Astrocyte (in vitro differentiated cells and primary cell): Measurements from ENCODE around the gene MAP3K20. TPM values are rescaled to one million over a fixed set of nuclear protein-coding genes. Genes with fewer than 3 reads are reported as not detected.

Source experiments
- DNase-seq: peaks from one replicate; pipeline ENCODE4 v3.0.0-alpha.2; 2010; ENCODE audit warnings: low read depth
- FAIRE-seq: peaks from 2 replicates; lab custom pipeline; 2011; peaks lifted over from hg19 to GRCh38; lab: Jason Lieb, UNC
- H2AFZ ChIP-seq: 2 replicates; pipeline ENCODE4 v1.6.0; 2012; ENCODE audit warnings: low read depth, low read length, inconsistent platforms
- H3K27ac ChIP-seq: 2 replicates; pipeline ENCODE4 v1.5.1; 2011; ENCODE audit warnings: low read depth, low read length, inconsistent platforms
- H3K27me3 ChIP-seq: 2 replicates; pipeline ENCODE4 v1.6.0; 2011; ENCODE audit warnings: low read length, inconsistent platforms; ENCODE audit not compliant: insufficient read depth
- H3K36me3 ChIP-seq: 2 replicates; pipeline ENCODE4 v1.5.1; 2011; ENCODE audit warnings: low read length, inconsistent platforms; ENCODE audit not compliant: insufficient read depth
- H3K4me1 ChIP-seq: 2 replicates; pipeline ENCODE4 v1.5.1; 2011; ENCODE audit warnings: low read length, inconsistent platforms; ENCODE audit not compliant: insufficient read depth
- H3K4me2 ChIP-seq: 2 replicates; pipeline ENCODE4 v1.6.0; 2012; ENCODE audit warnings: low read length, inconsistent platforms
- H3K4me3 ChIP-seq: 2 replicates; pipeline ENCODE4 v1.5.1; 2011; ENCODE audit warnings: low read depth, mild to moderate bottlenecking, low read length, inconsistent platforms; ENCODE audit not compliant: insufficient read depth
- H3K79me2 ChIP-seq: 2 replicates; pipeline ENCODE4 v1.6.0; 2012; ENCODE audit warnings: mild to moderate bottlenecking, low read length, inconsistent platforms; ENCODE audit not compliant: insufficient read depth
- H3K9ac ChIP-seq: 2 replicates; pipeline ENCODE4 v1.6.0; 2012; ENCODE audit warnings: mild to moderate bottlenecking, low read length, inconsistent platforms
- H3K9me3 ChIP-seq: 2 replicates; pipeline ENCODE4 v1.5.1; 2012; ENCODE audit warnings: low read depth, mild to moderate bottlenecking, low read length, inconsistent platforms; ENCODE audit not compliant: insufficient read depth
- H4K20me1 ChIP-seq: 2 replicates; pipeline ENCODE4 v1.6.0; 2012; ENCODE audit warnings: low read length, inconsistent platforms; ENCODE audit not compliant: insufficient read depth
- H3K27ac Mint-ChIP-seq: one replicate; pipeline ENCODE4 v1.8.0; 2021; ENCODE audit warnings: mild to moderate bottlenecking, mixed read lengths; ENCODE audit not compliant: unreplicated experiment
- H3K27me3 Mint-ChIP-seq: one replicate; pipeline ENCODE4 v1.8.0; 2021; ENCODE audit warnings: low read depth, mixed read lengths; ENCODE audit not compliant: unreplicated experiment
- H3K36me3 Mint-ChIP-seq: one replicate; pipeline ENCODE4 v1.8.0; 2021; ENCODE audit warnings: low read depth, mixed read lengths; ENCODE audit not compliant: unreplicated experiment
- H3K4me1 Mint-ChIP-seq: one replicate; pipeline ENCODE4 v1.8.0; 2021; ENCODE audit warnings: low read depth, mixed read lengths; ENCODE audit not compliant: unreplicated experiment
- H3K4me3 Mint-ChIP-seq: one replicate; pipeline ENCODE4 v1.8.0; 2021; ENCODE audit warnings: mild to moderate bottlenecking, moderate library complexity, mixed read lengths; ENCODE audit not compliant: unreplicated experiment
- H3K9me3 Mint-ChIP-seq: one replicate; pipeline ENCODE4 v1.8.0; 2021; ENCODE audit warnings: mild to moderate bottlenecking, mixed read lengths; ENCODE audit not compliant: unreplicated experiment
- EZH2 ChIP-seq: IDR thresholded peaks from 2 replicates; pipeline ENCODE4 v1.6.1; 2012; ENCODE audit warnings: mild to moderate bottlenecking, low read length, inconsistent platforms; ENCODE audit not compliant: insufficient read depth
- total RNA-seq: library from RNA; stranded (reverse); gene quantifications from 2 replicates; pipeline ENCODE4 v1.2.1, GENCODE V29; 2021
- TF ChIP-seq, protein P1 (sequence below): IDR thresholded peaks from 2 replicates; pipeline ENCODE4 v1.5.1; 2011; ENCODE audit warnings: low read depth, mild to moderate bottlenecking, inconsistent platforms, low read length, moderate library complexity; ENCODE audit not compliant: insufficient read depth

Gene MAP3K20
- total RNA-seq, 1 donor from 2014 or later = 42.4 TPM

DNA sequence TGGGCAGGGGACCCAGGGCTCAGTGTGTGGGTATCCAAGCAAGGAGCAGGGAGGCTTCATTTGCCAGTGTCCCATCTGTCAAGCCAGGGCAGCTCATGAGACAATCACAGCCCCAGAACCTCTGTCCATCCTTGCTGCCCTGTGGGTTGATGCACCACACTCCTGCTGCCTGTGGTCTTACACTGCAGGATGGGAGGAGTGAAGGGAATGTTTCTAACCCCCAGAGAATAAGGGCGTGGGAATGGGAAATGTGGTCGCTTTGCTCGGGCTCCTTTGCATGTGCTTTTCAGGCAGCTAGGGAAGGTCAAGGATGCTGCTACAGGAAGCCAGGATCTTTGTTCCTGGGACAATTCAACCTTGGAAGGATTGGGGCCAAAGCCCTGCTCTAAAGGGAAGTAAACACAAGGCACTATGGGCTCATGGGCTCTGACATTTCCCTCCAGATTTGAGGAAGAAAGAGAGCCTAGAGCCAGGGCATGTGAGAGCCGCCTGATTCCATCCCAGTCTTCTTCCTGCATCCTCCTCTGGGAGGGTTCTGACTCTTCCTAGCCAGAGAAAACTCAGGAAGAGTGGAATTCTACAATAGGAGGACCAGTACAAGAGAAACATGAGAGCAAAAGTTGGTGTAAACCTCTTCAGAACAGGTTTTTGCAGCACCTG, 18.8 kb upstream of the MAP3K20 start:
- Histone ChIP-seq H3K9ac (no peak overlapping the region), H3K36me3 (no peaks in the 10 kb centered on the region), H2AFZ (no peak overlapping the region), H3K79me2 (no peaks in the 10 kb centered on the region), H3K4me1 (no peaks in the 10 kb centered on the region), H4K20me1 (no peaks in the 10 kb centered on the region), H3K4me2 (no peak overlapping the region), H3K27me3 (no peaks in the 10 kb centered on the region), H3K27ac (no peak overlapping the region), H3K4me3 (no peak overlapping the region), H3K9me3 (peaks cover 6% of the 10 kb centered on the region)
- TF ChIP-seq, protein P1, sequence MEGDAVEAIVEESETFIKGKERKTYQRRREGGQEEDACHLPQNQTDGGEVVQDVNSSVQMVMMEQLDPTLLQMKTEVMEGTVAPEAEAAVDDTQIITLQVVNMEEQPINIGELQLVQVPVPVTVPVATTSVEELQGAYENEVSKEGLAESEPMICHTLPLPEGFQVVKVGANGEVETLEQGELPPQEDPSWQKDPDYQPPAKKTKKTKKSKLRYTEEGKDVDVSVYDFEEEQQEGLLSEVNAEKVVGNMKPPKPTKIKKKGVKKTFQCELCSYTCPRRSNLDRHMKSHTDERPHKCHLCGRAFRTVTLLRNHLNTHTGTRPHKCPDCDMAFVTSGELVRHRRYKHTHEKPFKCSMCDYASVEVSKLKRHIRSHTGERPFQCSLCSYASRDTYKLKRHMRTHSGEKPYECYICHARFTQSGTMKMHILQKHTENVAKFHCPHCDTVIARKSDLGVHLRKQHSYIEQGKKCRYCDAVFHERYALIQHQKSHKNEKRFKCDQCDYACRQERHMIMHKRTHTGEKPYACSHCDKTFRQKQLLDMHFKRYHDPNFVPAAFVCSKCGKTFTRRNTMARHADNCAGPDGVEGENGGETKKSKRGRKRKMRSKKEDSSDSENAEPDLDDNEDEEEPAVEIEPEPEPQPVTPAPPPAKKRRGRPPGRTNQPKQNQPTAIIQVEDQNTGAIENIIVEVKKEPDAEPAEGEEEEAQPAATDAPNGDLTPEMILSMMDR = no peak
- TF ChIP-seq EZH2 = no peak
- FAIRE-seq (no peak), DNase-seq (no peak)
- Mint-ChIP-seq H3K4me1 (peaks cover 35% of the 10 kb centered on the region), H3K36me3 (no peaks in the 10 kb centered on the region), H3K27ac (no peak overlapping the region), H3K4me3 (no peak overlapping the region), H3K27me3 (no peaks in the 10 kb centered on the region), H3K9me3 (peaks cover 7% of the 10 kb centered on the region)

DNA sequence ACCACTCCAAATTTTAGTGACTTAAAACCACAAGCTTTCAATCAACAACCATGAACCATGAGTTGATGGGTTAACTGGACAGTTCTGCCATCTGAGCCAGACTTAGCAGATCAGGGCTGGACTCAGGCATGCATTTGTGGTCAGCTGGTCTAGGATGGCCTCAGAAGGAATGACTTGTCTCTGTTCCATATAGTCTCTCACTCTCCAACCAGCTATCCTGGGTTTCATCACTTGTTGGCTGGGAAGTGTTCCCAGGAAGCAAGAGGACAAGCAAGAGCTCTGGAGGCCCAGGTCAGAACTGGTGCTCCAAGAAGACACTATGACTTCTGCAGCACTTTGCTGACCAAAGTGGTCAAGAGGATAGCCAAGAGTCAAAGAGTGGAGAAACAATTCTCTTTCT, 17.5 kb upstream of the MAP3K20 start:
- H3K9me3 Mint-ChIP-seq = peaks cover 7% of the 10 kb centered on the region
- peak overlapping the region; percentile 22 for H3K27ac Mint-ChIP-seq
- no peak for FAIRE-seq
- H3K4me1 Mint-ChIP-seq = peaks cover 32% of the 10 kb centered on the region
- H3K79me2 ChIP-seq = no peaks in the 10 kb centered on the region
- H3K27ac ChIP-seq = no peak overlapping the region
- H3K36me3 Mint-ChIP-seq = no peaks in the 10 kb centered on the region
- H3K9ac ChIP-seq = no peak overlapping the region
- H3K4me1 ChIP-seq = no peaks in the 10 kb centered on the region
- H3K4me3 ChIP-seq = no peak overlapping the region
- no peaks in the 10 kb centered on the region for H3K27me3 ChIP-seq
- no peaks in the 10 kb centered on the region for H3K36me3 ChIP-seq
- no peaks in the 10 kb centered on the region for H4K20me1 ChIP-seq
- H3K9me3 ChIP-seq = peaks cover 6% of the 10 kb centered on the region
- no peak overlapping the region for H3K4me3 Mint-ChIP-seq
- no peak overlapping the region for H2AFZ ChIP-seq
- no peak for DNase-seq
- no peaks in the 10 kb centered on the region for H3K27me3 Mint-ChIP-seq
- H3K4me2 ChIP-seq = no peak overlapping the region
- TF ChIP-seq EZH2 = no peak
- TF ChIP-seq, protein P1 = no peak

DNA sequence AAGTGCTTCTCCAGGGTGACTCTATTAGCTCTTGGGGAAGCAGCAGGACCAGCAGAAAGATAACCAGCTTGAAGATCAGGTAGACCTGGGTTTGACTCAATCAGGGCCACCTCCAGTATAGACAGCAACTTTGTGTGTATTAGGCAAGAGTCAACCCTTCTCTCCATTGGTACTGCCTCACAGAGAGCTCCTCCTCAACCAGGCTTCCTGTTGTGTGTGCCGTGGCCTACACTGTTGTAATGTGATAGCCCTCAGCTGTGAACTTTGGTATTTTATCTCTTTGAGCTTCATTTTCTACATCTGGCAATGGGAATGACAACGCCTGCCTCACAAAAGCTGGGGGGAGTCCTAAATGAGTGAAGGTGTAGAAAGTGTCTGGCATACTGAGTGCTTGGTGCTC, 17.0 kb upstream of the MAP3K20 start:
- FAIRE-seq (no peak), DNase-seq (no peak)
- no peaks in the 10 kb centered on the region for H3K27me3 Mint-ChIP-seq
- peaks cover 26% of the 10 kb centered on the region for H3K4me1 Mint-ChIP-seq
- H3K4me2 ChIP-seq = no peak overlapping the region
- peaks cover 6% of the 10 kb centered on the region for H3K9me3 ChIP-seq
- no peaks in the 10 kb centered on the region for H3K36me3 Mint-ChIP-seq
- no peak for TF ChIP-seq EZH2
- TF ChIP-seq, protein P1 = no peak
- no peak overlapping the region for H3K27ac ChIP-seq
- H3K4me3 ChIP-seq = no peak overlapping the region
- no peaks in the 10 kb centered on the region for H3K36me3 ChIP-seq
- no peak overlapping the region for H3K4me3 Mint-ChIP-seq
- H4K20me1 ChIP-seq = no peaks in the 10 kb centered on the region
- peaks cover 7% of the 10 kb centered on the region for H3K9me3 Mint-ChIP-seq
- no peak overlapping the region for H3K27ac Mint-ChIP-seq
- no peaks in the 10 kb centered on the region for H3K4me1 ChIP-seq
- no peaks in the 10 kb centered on the region for H3K79me2 ChIP-seq
- H2AFZ ChIP-seq = no peak overlapping the region
- H3K9ac ChIP-seq = no peak overlapping the region
- H3K27me3 ChIP-seq = no peaks in the 10 kb centered on the region
